ENCODE measurements around the gene SH3PXD2A.
"Not testable (repeated sequence)": the region's sequence is repeated elsewhere in the genome, so short reads cannot be mapped to it uniquely, and the experiment has no call there.

The SH3PXD2A gene

DNA sequence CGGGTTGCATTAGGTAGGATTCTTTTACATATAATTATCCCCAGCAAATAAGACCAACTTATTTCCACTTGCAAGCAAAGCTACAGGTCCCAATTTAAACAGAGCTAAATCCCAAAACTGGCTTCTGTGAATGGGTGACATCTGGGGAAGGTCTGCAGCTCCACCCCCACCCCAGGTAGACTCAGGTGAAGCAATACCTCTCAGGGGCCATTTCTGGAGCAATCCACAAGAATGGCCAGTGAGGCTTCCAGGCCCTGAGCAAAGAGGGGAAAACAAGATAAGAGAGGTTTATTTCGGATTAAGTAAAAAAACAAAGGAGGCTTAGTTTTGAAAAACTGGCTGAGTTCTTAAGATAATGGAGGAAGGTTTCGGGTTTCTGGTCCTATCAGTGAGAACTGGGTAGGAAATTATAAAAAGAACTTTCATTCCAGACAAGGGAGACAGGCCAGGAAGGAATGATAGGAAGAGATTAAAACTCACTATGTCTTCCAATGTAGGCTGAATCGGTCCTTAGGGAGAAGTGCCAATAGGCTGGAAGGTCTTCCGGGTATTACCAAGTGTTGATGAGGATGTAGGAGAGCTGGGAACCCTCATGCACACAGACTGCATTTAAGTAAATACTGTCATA is 25.4 kb downstream of the SH3PXD2A start:
- DNase-seq: no peak

DNA sequence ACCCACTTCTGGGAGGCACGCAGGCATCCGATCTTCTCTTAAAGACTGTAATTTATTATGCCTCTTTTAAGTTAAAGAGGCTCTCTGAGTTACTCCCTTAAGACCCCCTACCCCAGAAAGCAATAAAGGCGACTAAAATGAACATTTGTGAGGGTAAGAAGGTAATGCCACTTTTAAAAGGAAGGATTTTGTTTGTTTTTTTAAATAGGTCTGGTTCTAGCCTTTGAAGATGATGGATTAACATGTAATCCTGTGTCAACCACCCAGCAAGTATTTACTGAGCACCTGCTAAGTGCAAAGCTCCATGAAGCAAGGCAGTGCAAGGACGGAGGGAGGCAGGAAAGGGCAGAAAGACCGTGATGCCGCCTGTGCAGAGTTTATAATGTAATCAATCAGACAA is 26.1 kb downstream of the SH3PXD2A start:
- no peak for DNase-seq

DNA sequence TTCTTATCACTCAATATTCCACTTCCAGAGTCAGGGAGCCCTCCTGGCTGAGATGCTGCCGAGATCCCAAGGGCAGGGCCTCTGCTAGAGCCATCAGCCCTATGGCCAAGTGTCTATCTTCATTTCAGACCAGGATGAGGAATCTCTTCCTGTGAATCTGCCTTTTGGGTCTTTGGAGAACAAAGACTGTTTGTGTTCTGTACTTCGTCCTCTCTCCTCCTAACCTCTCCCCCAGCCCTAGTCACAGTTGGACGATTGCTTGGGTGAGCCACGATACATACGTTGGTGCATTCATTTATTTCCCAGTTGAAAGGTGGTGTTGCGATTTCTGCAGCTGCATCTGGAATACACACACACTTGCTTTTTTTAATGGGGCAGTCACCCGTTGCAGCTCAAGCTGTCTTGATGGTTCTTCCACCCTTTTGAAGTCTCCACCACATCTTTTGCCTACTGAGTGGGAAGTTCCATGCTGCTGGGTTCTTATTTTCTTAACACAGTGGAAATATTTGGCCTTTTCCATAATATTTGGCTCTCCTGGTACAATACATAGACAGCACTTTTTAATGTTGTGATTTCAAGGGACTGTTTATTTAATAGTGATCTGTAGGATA is 26.7 kb downstream of the SH3PXD2A start:
- DNase-seq: no peak

DNA sequence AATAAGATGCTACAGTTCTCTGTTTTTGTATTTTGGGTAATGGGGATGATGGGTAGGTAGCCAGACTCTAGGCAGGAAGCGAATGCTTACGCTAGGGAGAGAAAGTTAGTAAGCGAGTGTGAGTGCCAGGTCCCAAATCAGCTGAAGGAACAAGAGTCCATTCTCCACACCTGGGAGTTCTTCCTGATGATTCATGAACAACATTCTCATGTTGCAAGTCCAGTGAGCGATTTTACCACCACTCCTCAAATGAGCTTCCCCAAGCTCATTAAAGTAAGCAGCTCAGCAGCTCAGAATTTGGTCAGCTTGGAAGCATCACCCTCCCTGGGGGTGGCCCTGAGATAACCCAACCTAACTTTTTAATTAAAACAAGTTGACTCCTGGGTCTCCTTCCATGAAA is 27.3 kb downstream of the SH3PXD2A start:
- DNase-seq: no peak

DNA sequence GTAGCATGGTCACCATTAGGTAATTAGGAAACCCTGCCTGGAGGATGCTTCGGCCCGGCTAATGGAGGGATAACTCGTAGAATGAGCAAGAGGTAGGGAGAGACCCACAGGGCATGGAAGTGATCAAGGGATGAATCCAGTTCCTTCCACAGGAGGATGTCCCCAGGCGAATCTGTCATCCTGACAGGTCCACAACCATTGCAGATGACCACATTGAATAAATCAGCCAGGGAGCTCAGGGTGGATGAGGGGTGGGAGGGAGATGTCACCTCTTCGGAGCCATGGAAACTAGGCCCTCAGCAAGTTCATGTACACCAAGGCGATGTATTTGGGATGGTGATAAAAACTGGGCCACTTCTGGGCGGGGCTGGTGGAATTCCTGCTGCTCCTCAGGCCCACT is 28.5 kb downstream of the SH3PXD2A start:
- no peak for DNase-seq

DNA sequence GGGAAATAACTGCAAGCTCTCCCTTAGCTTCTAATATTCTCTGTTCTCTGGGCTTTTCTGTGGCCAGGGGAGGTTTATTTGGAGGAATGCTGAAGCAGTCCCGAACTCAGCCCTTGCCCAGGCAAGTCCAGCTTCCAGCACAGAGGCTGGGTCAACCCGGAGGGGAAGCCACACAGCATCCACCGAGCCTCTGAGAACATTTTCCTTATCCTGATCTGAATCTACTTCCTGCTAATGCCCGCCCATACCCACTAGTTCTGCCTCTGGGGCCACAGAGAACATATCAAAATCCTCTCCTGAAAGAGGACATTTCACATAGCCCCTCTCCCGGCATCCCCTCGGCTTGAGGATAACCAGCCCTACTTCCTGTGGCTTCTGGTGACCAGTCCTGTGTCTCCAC is 31.1 kb downstream of the SH3PXD2A start:
- DNase-seq: no peak

DNA sequence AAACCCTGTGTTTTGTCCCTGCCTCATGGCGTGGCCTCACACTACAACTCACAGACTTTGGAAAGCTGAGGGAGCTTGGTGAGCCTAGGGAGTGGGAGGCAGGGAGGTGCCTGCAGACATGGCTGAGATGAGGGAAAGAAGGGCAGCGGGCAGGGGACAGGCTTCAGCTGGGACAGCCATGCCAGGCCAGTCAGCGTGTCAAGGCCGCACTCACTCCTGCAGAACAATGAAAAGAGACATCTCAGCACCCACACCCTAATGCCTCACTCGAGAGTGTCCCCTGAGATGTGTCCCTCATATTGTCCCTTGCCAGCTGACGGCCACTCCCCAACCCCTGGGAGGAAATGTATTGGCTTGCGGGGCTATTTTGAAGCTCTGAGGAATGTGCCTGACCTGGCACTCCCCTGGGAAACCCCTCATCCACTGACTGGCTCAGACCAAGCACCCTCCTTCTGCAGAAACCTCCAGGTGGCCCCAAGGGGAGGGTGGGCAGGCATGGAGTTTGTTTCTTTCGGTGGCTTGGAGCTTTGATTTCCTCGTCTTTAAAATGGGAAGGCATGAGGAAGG is 31.6 kb downstream of the SH3PXD2A start:
- no peak for DNase-seq

DNA sequence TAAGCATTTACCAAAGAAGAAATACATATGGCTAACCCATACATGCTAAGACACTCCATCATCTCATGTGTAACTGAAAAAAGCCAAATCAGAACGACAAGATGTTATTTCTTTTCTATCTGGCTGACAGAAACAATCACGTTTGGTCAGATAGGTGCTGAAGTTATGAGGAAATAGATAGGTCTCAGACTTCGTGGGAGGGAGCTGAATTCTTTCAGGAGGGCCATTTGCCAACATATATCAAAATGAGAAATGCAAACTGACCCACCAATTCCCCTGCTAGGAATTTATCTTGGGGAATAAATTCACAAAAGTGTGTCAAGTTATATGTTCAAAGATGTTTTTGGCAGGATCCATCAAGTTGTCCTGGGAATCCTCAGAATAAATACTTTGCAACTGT is 32.6 kb downstream of the SH3PXD2A start:
- no peak for DNase-seq

DNA sequence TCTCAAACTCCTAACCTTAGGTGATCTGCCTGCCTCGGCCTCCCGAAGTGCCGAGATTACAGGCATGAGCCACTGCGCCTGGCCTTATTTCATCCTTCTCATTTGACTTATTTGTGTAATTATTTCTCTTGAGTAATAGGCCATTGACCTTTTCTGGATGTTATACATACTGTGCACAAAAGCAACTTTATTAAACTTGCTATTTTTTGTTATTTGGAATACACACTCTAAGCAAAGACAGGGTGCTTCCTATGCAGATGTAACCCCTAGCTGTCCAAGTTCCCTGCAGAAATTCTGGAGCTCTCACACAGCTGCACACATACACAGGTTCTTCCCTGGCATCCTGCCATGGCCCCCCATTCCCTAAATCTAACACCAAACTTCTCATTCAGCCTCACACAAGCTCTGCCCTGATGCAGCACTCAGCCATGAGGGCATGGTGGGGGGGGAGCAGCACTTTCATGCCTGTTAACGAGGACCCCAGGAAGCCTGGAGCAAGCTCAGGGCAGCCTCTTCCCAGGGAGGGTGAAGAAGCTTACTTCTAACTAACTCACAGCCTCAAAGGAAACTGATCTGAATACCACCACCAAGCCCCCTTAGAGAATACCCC is 33.2 kb downstream of the SH3PXD2A start:
- DNase-seq: no peak

DNA sequence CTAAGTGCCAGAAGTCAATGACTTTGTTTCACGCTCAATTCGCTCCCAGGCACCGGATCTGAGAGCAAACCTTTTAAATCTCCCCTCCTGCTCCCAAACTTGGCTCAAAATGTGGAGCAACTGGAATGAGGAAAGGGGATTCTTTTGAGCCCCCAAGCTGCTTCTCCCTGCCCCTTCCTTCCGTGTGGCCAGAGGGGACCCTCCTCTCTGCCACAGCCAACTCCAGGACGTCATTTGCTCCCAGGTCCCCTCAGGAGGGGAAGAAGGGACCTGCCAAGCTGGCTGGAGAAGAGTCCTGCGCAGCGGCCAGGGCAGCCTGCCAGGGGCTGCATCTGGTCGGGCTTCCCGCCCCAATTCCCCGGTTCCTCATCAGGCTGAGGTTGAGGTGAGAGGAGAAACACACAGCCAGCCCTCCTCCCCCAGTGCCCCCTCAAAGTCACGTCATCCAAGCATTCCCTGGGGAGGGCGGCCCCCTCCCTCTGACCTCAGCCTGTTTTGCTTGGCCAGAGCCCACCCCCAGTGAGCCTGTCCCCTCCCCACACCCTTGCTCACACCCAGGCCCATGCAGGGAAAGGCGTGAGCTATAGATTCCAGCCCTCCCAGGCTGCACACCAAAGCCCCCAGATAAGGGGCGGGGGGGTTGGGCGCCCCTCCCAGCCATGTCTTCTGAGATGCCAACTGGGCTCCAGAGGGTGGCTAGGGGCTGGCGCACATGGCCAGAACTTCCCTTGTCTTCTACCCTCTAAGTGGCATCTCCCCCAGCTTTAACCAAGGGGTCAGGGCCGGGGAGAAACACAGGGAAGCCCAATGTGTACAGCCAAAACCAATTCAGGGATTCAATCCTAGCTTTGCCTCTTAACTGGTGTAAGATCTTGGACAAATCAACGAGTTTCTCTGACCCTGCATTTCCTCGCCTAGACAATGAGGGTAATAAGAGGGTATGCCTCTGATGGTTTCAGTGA is 35.0 kb downstream of the SH3PXD2A start:
- no peak for DNase-seq

DNA sequence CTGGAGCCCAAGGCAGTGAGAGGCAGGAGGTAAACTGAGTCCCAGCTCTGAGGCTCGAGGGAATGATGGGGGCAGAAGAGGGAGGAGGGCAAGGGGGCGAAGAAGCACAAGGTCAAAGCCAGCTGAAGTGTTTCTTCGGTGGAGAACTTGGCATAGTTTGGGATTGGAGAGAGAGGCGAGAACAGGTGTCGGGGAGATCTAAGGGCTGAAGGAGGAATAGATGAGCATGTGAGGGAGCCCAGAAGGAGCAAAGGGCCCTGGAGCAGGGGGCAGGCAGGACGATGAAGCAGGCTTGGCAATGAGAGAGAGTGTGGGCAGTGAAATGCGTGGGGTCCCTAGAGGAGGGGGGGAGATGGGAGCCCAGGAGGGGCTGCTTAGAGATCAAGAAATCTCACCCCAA is 35.9 kb downstream of the SH3PXD2A start:
- DNase-seq: no peak

DNA sequence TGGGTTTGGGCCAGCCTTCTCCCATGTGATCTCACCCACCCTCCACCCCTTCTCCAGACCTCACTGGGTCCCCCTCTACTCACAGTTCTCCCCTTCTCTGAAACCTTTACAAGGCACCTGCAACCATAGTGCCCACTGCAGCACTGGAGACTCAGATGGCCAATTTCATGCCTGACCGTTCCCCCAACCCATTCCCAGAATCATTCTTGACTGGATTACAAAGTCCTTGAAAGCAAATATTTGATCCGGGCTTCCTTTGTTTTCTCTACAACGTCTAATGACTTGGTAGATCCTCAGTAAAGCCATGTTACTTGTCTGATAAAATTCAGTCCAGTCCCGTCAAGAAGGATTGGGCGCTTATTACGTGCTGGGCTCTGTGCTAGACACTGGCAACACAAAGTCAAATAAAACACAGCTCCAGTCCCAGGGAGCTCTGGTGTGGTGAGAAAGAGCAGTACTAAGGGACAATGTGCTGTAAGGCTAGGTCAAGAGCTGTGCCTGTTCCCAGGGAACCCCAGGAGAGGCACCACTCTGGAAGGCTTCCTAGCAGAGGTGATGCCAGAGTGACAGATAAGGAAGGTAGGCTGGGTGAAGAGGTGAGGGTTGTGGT is 36.5 kb downstream of the SH3PXD2A start:
- no peak for DNase-seq

DNA sequence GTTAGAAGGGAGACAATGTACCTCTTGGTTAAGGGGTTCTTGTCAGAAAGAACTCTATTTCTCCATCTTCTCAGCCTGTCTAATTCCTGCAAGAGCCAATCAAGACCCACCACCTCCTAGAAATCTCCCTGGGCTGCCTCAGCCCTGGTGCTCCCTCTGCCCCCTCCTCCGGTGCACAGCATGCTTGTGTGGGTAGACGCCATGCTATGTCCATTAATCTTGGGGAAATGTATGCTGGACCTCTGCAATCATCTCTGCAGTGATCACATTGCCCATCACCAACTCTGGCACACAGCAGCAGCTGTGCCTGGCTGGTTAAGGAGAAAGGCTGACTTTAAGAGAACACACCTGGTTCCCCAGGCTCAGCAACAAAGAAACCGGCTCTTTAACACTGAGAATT is 37.3 kb downstream of the SH3PXD2A start:
- no peak for DNase-seq

DNA sequence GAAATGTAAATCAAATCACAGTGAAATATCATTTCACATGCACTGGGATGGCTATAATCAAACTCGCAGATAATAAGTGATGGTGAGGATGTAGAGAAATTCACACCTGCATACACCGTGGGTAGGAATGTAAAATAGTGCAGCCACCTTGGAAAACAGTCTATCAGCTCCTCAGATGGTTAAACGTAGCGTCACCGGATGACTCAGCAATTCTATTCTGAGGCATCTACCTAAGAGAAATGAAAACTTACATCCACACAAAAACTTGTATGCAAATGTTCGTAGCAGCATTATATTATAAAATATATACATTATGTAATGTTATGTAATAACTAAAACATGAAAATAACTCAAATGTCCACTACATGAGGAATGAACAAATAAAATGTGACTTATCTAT is 38.9 kb downstream of the SH3PXD2A start:
- DNase-seq: no peak

DNA sequence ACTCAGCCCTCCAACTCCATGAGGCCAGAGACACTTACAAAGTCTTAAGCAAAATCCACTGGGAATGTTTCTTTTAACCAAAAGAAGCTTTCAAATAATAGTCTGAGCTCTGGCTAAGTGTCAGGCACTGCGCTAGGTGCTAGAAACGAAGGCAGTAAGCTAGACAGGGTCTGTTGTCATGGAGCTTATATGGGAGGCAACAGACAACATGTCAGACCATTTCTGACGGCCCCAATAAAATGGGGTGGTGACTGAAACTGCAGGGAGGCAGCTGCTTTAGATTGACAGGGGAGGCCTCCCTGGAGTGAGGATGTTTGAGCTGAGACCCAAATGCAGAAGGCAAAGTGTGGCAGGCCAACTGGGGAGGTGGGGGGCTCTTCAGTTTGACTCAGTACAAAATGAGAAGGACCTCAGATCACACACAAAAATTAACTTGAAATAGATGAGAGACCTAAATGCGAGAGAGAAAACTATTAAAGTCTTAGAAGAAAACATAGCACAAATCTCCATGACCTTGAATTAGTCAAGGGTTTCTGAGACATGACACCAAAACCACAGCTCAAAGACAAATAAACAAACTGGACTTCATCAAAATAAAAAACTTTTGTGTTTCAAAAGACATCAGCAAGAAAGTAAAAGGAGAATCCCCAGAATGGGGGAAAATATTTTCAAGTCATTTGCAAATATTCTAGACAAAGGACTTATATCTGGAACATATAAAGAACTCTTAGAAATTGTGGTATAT is 40.6 kb downstream of the SH3PXD2A start:
- DNase-seq: no peak

DNA sequence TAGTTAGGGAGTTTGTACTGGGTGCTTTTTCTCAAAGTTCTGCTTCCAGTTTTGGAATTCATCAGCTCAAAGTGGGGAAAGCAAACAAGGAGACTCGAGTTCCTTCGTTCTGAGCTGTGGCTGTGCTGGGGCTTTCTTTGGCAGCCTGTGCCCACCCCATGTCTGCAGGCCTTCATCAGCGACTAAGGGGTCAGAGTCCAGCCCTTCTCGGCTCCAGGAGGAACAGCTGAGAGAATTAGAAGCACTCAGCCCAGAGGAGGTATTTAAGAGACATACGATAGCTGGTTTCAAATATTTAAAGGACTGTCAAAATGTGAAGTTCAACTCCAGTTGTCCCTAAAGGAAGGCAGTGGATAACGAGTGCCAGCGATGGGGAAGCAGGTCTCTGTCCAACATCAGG is 41.3 kb downstream of the SH3PXD2A start:
- no peak for DNase-seq

DNA sequence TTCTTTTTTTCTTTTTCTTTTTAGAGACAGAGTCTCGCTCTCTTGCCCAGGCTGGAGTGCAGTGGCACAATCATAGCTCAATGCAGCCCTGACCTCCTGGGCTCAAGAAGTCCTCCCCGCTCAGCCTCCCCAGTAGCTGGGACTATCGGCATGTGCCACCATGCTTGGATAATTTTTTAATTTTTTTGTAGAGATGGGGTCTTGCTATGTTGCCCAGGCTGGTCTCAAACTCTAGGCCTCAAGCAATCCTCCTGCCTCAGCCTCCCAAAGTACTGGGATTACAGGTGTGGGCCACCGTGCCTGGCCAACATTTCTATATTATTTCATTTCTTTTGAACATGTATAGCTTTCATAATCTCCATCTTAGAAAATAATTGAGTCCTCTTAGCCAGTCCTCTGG is 42.1 kb downstream of the SH3PXD2A start:
- not testable (repeated sequence) for DNase-seq

DNA sequence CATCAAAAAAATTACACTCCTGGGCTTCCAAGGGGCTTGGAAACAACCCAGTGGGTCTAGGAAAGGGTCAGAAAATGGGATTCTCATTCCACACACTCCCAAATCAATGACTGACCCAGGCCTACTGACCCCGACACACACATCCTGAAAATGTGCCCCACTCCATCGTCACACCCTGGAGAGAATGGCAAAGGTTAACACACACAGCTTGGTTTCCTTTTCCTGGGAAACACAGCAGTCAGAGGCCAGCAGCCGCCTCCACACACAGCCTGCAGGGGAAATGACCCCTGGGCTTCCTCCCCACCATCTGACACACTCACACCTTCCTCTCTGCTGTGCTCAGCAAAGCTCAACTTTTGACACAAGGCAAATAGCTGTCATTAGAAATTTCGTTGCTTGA is 42.9 kb downstream of the SH3PXD2A start:
- DNase-seq: no peak

DNA sequence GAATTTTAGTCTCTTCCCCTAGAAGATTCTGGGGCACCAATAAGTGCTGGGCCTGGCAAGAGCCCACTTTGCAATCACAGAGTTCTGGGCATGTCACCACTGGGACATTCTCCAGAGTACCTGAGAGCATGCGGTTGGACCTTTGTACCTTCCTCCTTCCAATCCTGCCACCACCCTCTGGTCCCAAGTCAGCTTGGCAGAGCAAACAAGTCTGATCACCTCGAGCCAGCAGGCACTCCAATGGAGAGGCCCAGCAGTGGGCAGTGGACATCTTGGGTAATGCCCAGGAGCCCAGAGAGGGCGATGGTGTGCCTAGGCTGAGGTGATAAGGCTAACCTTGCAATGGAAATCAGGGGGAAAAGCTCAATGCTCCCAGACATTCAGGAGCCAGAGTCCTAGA is 43.4 kb downstream of the SH3PXD2A start:
- DNase-seq: no peak

DNA sequence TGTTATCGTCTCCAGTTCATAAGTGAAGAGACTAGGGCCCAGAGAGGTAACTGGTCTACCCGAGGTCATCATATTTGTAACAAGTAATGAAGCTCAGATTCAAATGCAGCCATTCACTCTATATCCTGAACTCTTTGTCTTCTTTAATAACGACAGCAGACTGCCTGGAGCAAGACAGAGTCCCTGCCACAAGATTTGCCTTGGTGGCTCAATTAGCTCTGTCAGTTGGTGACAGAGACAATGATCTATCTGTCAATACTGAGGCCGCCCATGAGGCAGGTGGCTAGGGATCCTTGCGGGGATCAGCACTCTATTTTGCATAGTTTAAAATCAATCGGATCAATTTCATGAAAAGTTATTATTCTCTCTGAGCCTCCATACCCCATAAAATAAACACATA is 43.9 kb downstream of the SH3PXD2A start:
- DNase-seq: no peak

DNA sequence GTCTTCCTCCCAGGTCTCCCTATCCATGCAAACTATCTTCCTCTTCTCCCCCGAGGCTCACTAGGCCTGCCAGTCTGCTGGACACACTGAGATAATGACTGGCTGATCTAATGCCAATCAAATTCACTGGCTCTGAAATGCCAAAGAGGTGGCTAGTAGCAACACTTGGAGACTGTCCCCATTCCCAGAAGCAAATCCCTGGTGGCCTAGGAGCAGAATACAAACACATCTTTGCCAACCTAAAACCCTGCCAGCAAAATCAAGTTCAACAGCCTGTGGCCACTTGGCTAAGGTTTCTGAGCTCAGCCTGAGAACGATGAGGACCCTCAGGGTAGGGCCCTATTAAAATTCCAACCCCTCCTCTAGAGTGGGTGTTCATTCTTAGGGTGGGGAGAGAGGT is 46.6 kb downstream of the SH3PXD2A start:
- no peak for DNase-seq

DNA sequence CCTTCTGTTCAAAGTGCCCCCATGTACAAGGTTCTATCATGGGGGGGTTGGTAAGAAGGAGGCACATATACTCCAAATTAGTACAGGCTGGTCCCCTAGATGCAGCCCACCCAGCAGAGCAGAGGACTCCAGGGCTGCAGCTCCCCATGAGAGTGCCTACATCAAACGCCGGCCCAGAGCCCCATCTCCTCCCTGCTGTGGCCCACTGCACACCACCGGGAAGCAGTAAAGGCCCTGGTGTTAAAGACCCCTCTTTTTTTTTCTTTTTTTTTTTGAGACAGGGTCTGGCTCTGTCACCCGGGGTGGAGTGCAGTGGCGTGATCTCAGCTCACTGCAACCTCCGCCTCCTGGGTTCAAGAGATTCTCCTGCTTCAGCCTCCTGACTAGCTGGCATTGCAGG is 47.4 kb downstream of the SH3PXD2A start:
- no peak for DNase-seq
